Measurements from ENCODE around the gene ENPP6. TPM values are rescaled to one million over a fixed set of nuclear protein-coding genes. Genes with fewer than 3 reads are reported as not detected.

ENPP6 gene
- total RNA-seq, 1 donor from 2014 or later = not detected

DNA sequence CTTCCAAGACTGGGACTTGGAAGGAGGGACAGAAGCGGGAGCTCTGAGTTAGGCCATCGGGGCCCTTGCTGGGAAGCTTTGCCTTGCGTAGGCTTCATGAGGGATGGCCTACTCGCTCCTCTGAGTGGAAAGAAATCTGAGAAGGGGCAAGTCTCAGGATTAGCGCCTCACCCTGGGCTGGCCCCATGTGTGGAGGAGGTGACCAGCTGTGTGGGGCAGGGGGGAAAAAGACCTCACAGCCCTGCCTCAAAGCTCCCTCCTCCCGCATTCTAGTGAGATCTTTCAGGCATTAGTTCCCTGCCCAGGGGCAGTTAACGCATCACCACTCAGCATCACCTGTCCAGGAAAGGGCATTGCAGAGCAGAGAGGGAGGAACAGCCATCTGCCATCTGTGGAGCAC is 156.1 kb downstream of the ENPP6 start:
- TF ChIP-seq, protein P1, sequence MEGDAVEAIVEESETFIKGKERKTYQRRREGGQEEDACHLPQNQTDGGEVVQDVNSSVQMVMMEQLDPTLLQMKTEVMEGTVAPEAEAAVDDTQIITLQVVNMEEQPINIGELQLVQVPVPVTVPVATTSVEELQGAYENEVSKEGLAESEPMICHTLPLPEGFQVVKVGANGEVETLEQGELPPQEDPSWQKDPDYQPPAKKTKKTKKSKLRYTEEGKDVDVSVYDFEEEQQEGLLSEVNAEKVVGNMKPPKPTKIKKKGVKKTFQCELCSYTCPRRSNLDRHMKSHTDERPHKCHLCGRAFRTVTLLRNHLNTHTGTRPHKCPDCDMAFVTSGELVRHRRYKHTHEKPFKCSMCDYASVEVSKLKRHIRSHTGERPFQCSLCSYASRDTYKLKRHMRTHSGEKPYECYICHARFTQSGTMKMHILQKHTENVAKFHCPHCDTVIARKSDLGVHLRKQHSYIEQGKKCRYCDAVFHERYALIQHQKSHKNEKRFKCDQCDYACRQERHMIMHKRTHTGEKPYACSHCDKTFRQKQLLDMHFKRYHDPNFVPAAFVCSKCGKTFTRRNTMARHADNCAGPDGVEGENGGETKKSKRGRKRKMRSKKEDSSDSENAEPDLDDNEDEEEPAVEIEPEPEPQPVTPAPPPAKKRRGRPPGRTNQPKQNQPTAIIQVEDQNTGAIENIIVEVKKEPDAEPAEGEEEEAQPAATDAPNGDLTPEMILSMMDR (IDR thresholded peaks at IDR 0.05) = no peak
- no peak for DNase-seq (ENCODE audit: extremely low spot score, unreplicated experiment)
- no peaks in the 10 kb centered on the region for H3K4me1 Mint-ChIP-seq (ENCODE audit: unreplicated experiment)

GRCh38 chr4:184059099-184059498 is 158.6 kb downstream of the ENPP6 start:
- Mint-ChIP-seq H3K4me3 (ENCODE audit: unreplicated experiment) (no peak overlapping the region), H3K36me3 (ENCODE audit: unreplicated experiment) (no peaks in the 10 kb centered on the region), H3K9me3 (ENCODE audit: unreplicated experiment) (no peaks in the 10 kb centered on the region), H3K27ac (ENCODE audit: unreplicated experiment) (no peak overlapping the region), H3K27me3 (ENCODE audit: unreplicated experiment) (no peaks in the 10 kb centered on the region), H3K4me1 (ENCODE audit: unreplicated experiment) (no peaks in the 10 kb centered on the region)
- no peak for DNase-seq (ENCODE audit: extremely low spot score, unreplicated experiment)
- TF ChIP-seq, protein P1 (IDR thresholded peaks at IDR 0.05) = no peak

More for the DNA sequence above, 156.1 kb downstream of the ENPP6 start:
- Mint-ChIP-seq H3K9me3 (ENCODE audit: unreplicated experiment) (no peaks in the 10 kb centered on the region), H3K4me3 (ENCODE audit: unreplicated experiment) (no peak overlapping the region), H3K27ac (ENCODE audit: unreplicated experiment) (no peak overlapping the region), H3K27me3 (ENCODE audit: unreplicated experiment) (no peaks in the 10 kb centered on the region), H3K36me3 (ENCODE audit: unreplicated experiment) (no peaks in the 10 kb centered on the region)

DNA sequence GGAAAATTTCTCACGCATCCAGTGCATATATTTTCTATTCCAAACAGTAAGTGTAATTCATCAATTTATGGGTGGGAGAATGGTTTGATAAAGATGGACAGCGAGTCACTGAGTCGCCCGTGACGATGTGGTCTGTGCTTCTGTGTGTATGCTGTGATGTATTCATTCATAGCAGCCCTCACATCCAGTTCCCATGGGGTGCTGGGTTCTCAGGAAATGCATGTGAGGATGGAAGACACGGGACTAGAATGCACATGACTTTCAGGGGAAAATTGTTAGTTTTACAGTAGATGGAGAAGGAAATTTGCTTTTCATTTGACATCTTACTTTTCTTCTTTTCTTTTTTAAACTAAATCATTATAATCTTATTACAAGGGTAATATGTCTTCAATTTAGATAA is 159.6 kb downstream of the ENPP6 start:
- H3K27me3 Mint-ChIP-seq (ENCODE audit: unreplicated experiment) = no peaks in the 10 kb centered on the region
- H3K36me3 Mint-ChIP-seq (ENCODE audit: unreplicated experiment) = no peaks in the 10 kb centered on the region
- H3K4me1 Mint-ChIP-seq (ENCODE audit: unreplicated experiment) = no peaks in the 10 kb centered on the region
- TF ChIP-seq, protein P1 (IDR thresholded peaks at IDR 0.05) = no peak
- H3K4me3 Mint-ChIP-seq (ENCODE audit: unreplicated experiment) = no peak overlapping the region
- no peak for DNase-seq (ENCODE audit: extremely low spot score, unreplicated experiment)
- no peaks in the 10 kb centered on the region for H3K9me3 Mint-ChIP-seq (ENCODE audit: unreplicated experiment)
- H3K27ac Mint-ChIP-seq (ENCODE audit: unreplicated experiment) = no peak overlapping the region

- Mint-ChIP-seq H3K4me1 (ENCODE audit: unreplicated experiment) (no peaks in the 10 kb centered on the region), H3K4me3 (ENCODE audit: unreplicated experiment) (no peak overlapping the region), H3K36me3 (ENCODE audit: unreplicated experiment) (no peaks in the 10 kb centered on the region), H3K9me3 (ENCODE audit: unreplicated experiment) (peaks cover under 1% of the 10 kb centered on the region), H3K27me3 (ENCODE audit: unreplicated experiment) (no peaks in the 10 kb centered on the region), H3K27ac (ENCODE audit: unreplicated experiment) (no peak overlapping the region)
- no peak for DNase-seq (ENCODE audit: extremely low spot score, unreplicated experiment)
- TF ChIP-seq, protein P1 (IDR thresholded peaks at IDR 0.05) = no peak
Measured at GRCh38 chr4:184056877-184057276, 160.8 kb downstream of the ENPP6 start.

DNA sequence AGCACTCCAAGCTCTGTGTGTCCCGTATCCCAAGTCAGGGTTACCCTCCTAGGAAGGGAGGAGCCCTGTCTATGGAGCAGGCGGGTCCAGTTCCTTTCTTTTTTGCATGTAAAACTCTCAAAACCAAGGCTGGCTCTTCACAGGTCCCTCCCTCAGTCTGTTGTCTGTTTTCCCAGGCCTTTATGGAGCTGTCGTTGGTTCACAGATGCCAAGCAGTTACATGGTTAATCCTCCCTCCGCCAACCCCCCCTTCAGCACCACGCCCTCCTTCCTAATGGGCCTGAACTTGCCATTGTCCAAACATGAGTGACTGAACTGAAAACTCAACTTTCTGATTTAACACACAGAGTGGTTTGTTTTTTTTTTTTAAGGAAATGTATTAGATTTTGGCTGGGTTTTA is 164.2 kb downstream of the ENPP6 start:
- Mint-ChIP-seq H3K27me3 (ENCODE audit: unreplicated experiment) (no peaks in the 10 kb centered on the region), H3K4me1 (ENCODE audit: unreplicated experiment) (no peaks in the 10 kb centered on the region), H3K4me3 (ENCODE audit: unreplicated experiment) (no peak overlapping the region), H3K27ac (ENCODE audit: unreplicated experiment) (no peak overlapping the region), H3K36me3 (ENCODE audit: unreplicated experiment) (no peaks in the 10 kb centered on the region), H3K9me3 (ENCODE audit: unreplicated experiment) (peaks cover 21% of the 10 kb centered on the region)
- DNase-seq (ENCODE audit: extremely low spot score, unreplicated experiment) = no peak
- TF ChIP-seq, protein P1 (IDR thresholded peaks at IDR 0.05) = no peak

Data from osteocyte (in vitro differentiated cells).